Hepatocyte (in vitro differentiated cells): Measurements from ENCODE around the gene MASP2.

Experiments used
- EZH2 ChIP-seq: fragments of 200-600 bp; sonication (generic); IDR thresholded peaks from 2 replicates; pipeline ENCODE4 v1.6.1; 2016; ENCODE audit warnings: antibody characterized with exemption, mild to moderate bottlenecking, borderline replicate concordance
- EZH2phosphoT487 ChIP-seq: fragments of 200-600 bp; sonication (generic); IDR thresholded peaks from one replicate; pipeline ENCODE4 v1.6.1; 2018; ENCODE audit warnings: antibody characterized with exemption, mild to moderate bottlenecking, low read depth, moderate library complexity; ENCODE audit not compliant: unreplicated experiment, severe bottlenecking
- TF ChIP-seq, protein P1 (sequence below): fragments of 200-600 bp; sonication (generic); IDR thresholded peaks from 2 replicates; pipeline ENCODE4 v1.5.1; 2016; ENCODE audit warnings: antibody characterized with exemption, mild to moderate bottlenecking; ENCODE audit not compliant: poor library complexity

DNA sequence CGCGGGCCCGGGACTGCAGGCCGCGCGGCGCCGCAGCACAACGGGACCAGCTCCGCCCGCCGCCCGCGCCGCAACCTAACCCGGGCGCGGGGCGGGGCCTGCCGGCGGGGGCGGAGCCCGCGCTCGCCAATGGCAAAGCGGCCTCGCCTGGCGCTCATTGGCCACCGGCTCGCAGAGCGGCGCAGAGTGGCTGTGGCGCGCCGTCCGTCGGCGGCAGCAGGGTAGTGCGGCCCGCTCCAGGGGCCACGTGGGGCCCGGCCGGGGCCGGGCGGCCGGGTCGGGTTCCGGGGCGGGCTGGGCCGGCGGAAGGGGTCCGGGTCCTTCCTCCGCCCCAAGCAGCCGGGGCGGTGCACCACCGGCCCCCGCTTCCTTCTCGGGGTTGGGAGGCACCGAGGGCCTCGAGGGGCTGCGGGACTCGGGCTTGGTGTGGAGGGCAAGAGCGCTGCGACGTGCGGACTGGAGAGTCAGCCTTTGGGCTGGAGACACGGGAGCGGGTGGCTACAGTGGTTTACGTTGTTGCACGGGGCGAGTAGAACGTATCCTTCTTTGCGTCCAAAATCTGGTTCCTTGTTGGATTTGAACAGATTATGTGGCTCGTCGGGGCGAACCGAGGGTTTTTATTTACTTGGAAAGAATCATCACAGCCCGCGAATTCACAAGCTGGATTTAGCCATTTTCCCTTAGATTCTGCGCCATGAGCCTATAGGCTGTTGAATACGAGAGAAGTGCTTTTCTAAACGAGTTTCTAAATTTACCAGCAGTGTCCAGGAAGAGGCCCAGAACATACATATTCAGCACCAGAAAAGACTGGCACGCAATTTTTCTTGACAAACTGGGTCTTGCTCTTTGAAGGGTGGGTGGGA is 13.2 kb upstream of the MASP2 start, which contains the start of gene SRM:
- TF ChIP-seq, protein P1, sequence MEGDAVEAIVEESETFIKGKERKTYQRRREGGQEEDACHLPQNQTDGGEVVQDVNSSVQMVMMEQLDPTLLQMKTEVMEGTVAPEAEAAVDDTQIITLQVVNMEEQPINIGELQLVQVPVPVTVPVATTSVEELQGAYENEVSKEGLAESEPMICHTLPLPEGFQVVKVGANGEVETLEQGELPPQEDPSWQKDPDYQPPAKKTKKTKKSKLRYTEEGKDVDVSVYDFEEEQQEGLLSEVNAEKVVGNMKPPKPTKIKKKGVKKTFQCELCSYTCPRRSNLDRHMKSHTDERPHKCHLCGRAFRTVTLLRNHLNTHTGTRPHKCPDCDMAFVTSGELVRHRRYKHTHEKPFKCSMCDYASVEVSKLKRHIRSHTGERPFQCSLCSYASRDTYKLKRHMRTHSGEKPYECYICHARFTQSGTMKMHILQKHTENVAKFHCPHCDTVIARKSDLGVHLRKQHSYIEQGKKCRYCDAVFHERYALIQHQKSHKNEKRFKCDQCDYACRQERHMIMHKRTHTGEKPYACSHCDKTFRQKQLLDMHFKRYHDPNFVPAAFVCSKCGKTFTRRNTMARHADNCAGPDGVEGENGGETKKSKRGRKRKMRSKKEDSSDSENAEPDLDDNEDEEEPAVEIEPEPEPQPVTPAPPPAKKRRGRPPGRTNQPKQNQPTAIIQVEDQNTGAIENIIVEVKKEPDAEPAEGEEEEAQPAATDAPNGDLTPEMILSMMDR = no peak
- TF ChIP-seq EZH2 = no peak
- no peak for TF ChIP-seq EZH2phosphoT487
